HG03196 (cell line): Measurements from ENCODE around the gene SH3RF3.

ENCODE experiments used
- ATAC-seq: cut with Tn5 transposase; IDR thresholded peaks from one replicate; pipeline ENCODE4 v1.9.1; 2021; ENCODE audit not compliant: unreplicated experiment

Gene SH3RF3

GRCh38 chr2:109457366-109457765 lies 328.4 kb downstream of the SH3RF3 start:
- no peak for ATAC-seq

GRCh38 chr2:109457794-109458193 lies 328.8 kb downstream of the SH3RF3 start:
- ATAC-seq = no peak

GRCh38 chr2:109458512-109458911 lies 329.5 kb downstream of the SH3RF3 start:
- ATAC-seq = no peak

- no peak for ATAC-seq
Observed at GRCh38 chr2:109459485-109459884, 330.5 kb downstream of the SH3RF3 start.

GRCh38 chr2:109460553-109461324 lies 331.7 kb downstream of the SH3RF3 start:
- ATAC-seq = no peak

GRCh38 chr2:109463236-109463635 lies 334.2 kb downstream of the SH3RF3 start:
- ATAC-seq = no peak

GRCh38 chr2:109463891-109464290 lies 334.9 kb downstream of the SH3RF3 start:
- no peak for ATAC-seq

GRCh38 chr2:109466674-109467575 lies 337.9 kb downstream of the SH3RF3 start:
- no peak for ATAC-seq

GRCh38 chr2:109467701-109468100 lies 338.7 kb downstream of the SH3RF3 start:
- no peak for ATAC-seq

GRCh38 chr2:109468893-109469292 lies 339.9 kb downstream of the SH3RF3 start:
- no peak for ATAC-seq

GRCh38 chr2:109471658-109472057 lies 342.7 kb downstream of the SH3RF3 start:
- ATAC-seq = no peak

GRCh38 chr2:109472331-109472959 lies 343.4 kb downstream of the SH3RF3 start:
- ATAC-seq = no peak

GRCh38 chr2:109472974-109473373 lies 344.0 kb downstream of the SH3RF3 start:
- no peak for ATAC-seq

- ATAC-seq = no peak
Observed at GRCh38 chr2:109473616-109474318, 344.8 kb downstream of the SH3RF3 start.

GRCh38 chr2:109474319-109474825 lies 345.4 kb downstream of the SH3RF3 start:
- no peak for ATAC-seq

GRCh38 chr2:109475531-109476210 lies 346.7 kb downstream of the SH3RF3 start:
- peak; percentile 44 for ATAC-seq

GRCh38 chr2:109476641-109477441 lies 347.8 kb downstream of the SH3RF3 start:
- ATAC-seq = no peak

- ATAC-seq = no peak
Observed at GRCh38 chr2:109478906-109479493, 350.0 kb downstream of the SH3RF3 start.

- ATAC-seq = no peak
Observed at GRCh38 chr2:109479804-109480203, 350.8 kb downstream of the SH3RF3 start.
